Measurements from ENCODE around the gene EIF4G3. TPM values are rescaled to one million over a fixed set of nuclear protein-coding genes. Genes with fewer than 3 reads are reported as not detected.
A peak's percentile ranks its signal among the peaks of the same experiment; 100 is the strongest.
"Not testable (repeated sequence)": the region's sequence is repeated elsewhere in the genome, so short reads cannot be mapped to it uniquely, and the experiment has no call there.

EIF4G3 gene, protein sequence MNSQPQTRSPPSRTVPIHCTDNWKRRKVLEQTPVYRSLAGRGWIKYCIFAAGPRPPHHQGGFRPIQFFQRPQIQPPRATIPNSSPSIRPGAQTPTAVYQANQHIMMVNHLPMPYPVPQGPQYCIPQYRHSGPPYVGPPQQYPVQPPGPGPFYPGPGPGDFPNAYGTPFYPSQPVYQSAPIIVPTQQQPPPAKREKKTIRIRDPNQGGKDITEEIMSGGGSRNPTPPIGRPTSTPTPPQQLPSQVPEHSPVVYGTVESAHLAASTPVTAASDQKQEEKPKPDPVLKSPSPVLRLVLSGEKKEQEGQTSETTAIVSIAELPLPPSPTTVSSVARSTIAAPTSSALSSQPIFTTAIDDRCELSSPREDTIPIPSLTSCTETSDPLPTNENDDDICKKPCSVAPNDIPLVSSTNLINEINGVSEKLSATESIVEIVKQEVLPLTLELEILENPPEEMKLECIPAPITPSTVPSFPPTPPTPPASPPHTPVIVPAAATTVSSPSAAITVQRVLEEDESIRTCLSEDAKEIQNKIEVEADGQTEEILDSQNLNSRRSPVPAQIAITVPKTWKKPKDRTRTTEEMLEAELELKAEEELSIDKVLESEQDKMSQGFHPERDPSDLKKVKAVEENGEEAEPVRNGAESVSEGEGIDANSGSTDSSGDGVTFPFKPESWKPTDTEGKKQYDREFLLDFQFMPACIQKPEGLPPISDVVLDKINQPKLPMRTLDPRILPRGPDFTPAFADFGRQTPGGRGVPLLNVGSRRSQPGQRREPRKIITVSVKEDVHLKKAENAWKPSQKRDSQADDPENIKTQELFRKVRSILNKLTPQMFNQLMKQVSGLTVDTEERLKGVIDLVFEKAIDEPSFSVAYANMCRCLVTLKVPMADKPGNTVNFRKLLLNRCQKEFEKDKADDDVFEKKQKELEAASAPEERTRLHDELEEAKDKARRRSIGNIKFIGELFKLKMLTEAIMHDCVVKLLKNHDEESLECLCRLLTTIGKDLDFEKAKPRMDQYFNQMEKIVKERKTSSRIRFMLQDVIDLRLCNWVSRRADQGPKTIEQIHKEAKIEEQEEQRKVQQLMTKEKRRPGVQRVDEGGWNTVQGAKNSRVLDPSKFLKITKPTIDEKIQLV (N-terminal part only)
- total RNA-seq: 50.5 TPM

- peak; percentile 93 to 95 for DNase-seq (ENCODE audit: low spot score in 2 of 2)
- peak; percentile 79 for FAIRE-seq
Measured at GRCh38 chr1:21176586-21177555, at the start of gene EIF4G3. Gene EIF4G3 (minus strand): TSS chr1:21176897. CDS start chr1:21002742, 174,155 bp downstream.

DNA sequence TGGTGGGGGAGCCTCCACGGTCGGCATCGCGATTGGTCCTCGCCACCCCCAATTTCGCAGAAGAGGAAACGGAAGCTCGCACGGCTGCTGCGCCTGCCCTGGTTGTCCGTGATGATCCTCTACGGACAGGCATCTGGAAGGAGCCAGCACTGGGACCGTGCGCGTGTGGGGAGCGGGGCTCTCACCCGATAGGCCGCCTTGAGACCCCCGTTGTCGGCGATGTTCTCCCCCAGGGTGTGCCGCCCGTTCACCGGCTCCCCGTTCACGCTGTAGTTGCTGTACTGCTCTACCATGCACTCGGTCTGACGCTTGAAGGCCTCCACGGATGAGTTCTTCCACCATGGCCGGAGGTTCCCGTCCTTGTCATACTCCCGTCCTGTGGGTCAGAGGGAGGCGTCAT is 48.4 kb upstream of the EIF4G3 start:
- DNase-seq (ENCODE audit: low spot score in 2 of 2) (no peak), FAIRE-seq (no peak)

GRCh38 chr1:21220815-21221214 is 44.1 kb upstream of the EIF4G3 start:
- peak in 1 of 2 donors; percentile 42 for DNase-seq (ENCODE audit: low spot score in 2 of 2)
- no peak for FAIRE-seq

GRCh38 chr1:21219674-21220073 is 43.0 kb upstream of the EIF4G3 start:
- FAIRE-seq: no peak
- DNase-seq (ENCODE audit: low spot score in 2 of 2): no peak

DNA sequence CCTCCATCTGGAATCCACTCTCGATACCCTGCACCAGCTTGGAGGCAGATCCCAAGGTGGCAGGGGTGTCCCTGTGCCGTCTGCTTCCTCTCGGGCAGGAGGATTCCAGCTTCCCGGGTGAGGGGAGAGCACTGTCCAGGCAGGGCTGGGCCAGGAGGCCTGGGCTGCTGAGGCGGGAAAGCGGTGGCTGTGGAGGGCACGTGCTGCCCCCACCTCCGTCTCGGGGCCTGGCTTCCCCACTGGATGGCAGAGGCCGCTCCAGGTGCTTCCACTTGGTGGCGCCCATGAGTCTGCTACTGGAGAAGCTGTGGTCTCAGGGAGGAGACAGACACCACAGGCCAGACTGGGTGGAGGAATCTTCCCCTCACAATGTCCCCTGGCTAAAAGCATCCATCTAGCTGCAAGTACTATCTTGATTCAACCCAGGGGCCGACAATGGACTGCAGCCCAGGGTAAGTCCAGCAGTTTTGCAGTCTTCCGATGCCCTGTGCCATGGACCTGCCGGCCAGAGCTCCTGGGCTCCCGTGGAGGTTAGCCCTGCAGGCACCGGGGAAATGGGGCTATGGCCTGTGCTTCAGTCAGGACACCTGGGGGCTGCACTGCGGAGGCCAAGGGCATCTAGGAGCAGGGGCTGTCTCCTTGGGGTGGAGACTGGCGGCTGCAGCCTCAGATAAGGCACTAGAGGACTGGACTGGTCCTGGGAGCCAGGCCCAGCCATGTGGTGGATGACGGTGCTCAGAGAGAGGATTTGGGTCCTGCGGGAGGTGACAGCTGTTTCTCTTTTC is 41.3 kb upstream of the EIF4G3 start:
- DNase-seq (ENCODE audit: low spot score in 2 of 2) (no peak), FAIRE-seq (no peak)

GRCh38 chr1:21216835-21217811 is 40.4 kb upstream of the EIF4G3 start:
- FAIRE-seq: no peak
- no peak for DNase-seq (ENCODE audit: low spot score in 2 of 2)

DNA sequence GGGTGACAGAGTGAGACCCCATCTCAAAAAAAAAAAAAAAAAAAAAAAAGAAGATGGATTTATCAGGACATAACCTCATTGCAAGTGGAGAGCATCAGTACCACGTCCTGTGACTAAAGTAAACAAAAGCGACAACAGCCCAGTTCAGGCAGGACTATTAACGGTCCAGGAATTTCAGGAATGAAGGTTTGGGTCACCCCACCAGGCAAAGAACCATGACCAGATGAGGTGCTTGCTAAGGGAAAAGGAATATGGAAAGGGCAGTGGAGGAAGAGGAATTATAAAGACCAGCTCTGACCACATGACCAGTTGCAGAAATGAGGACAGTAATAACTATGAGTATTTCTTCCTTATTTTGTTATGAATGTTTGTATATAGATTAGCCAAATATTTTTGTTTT is 35.4 kb upstream of the EIF4G3 start:
- no peak for DNase-seq (ENCODE audit: low spot score in 2 of 2)
- FAIRE-seq: no peak

- not testable (repeated sequence) for FAIRE-seq; DNase-seq (ENCODE audit: low spot score in 2 of 2)
Measured at GRCh38 chr1:21208137-21208700, 31.5 kb upstream of the EIF4G3 start.

DNA sequence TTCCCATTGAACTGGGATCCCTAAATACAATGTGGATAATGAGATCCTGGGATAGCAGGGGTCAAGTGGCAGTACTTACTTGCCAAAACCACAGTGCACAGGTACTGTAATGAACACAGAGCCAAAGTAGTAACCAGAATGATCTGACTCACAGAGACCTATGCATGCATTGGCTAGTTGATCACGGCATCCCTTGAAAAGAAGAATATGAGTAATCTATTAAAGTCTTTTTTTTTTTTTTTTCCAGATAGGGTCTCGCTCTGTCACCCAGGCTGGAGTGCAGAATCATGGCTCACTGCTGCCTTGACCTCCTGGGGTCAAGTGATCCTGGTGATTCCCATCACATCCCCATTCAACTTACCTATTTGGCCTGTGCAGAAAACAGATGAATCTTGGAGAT is 29.4 kb upstream of the EIF4G3 start:
- DNase-seq (ENCODE audit: low spot score in 2 of 2) (no peak), FAIRE-seq (no peak)

DNA sequence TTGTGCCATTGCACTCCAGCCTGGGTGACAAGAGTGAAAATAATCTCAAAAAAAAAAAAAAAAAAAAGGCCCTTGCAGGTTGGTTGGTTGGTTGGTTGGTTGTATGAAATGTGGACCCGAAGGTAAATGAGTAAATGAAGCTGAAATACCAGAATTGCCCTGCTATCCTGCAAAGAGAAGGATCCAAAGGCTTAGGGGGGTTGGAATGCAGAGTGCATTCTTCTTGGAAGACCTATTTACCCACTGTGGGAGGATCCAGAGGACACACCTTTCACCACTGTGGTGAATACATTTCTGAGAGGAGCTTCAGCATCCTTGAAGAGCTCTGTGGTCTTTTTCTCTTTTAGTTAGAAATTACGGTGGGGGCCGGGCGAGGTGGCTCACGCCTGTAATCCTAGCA is 28.7 kb upstream of the EIF4G3 start:
- FAIRE-seq: no peak
- DNase-seq (ENCODE audit: low spot score in 2 of 2): no peak

- FAIRE-seq (no peak), DNase-seq (ENCODE audit: low spot score in 2 of 2) (no peak)
Measured at GRCh38 chr1:21201650-21202049, 25.0 kb upstream of the EIF4G3 start.

- DNase-seq (ENCODE audit: low spot score in 2 of 2); FAIRE-seq: not testable (repeated sequence)
Measured at GRCh38 chr1:21201238-21201637, 24.5 kb upstream of the EIF4G3 start.

- FAIRE-seq (no peak), DNase-seq (ENCODE audit: low spot score in 2 of 2) (no peak)
Measured at GRCh38 chr1:21200767-21201166, 24.1 kb upstream of the EIF4G3 start.

DNA sequence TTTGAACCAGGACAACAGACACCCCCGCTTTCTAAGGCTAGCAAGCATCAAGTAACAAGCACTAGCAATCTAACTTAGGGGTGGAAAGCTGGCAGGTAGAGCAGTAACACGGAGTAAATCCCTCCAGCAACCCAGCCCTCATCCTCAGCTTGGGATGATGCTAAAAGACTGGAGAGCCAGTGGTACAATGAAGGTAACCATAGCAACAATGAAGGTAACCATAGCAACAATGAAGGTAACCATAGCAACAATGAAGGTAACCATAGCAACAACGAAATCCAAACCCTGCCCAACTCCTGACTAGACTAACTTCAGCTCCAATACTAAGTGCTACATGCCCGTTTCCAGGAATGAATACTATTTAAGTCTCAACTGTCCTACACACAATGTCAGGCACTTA is 22.2 kb upstream of the EIF4G3 start:
- no peak for DNase-seq (ENCODE audit: low spot score in 2 of 2)
- no peak for FAIRE-seq

- DNase-seq (ENCODE audit: low spot score in 2 of 2): no peak
- no peak for FAIRE-seq
Measured at GRCh38 chr1:21192871-21193270, 16.2 kb upstream of the EIF4G3 start.

- DNase-seq (ENCODE audit: low spot score in 2 of 2): no peak
Measured at GRCh38 chr1:21192284-21192683, 15.6 kb upstream of the EIF4G3 start.

GRCh38 chr1:21190771-21191170 is 14.1 kb upstream of the EIF4G3 start:
- not testable (repeated sequence) for DNase-seq (ENCODE audit: low spot score in 2 of 2); FAIRE-seq

More at GRCh38 chr1:21192284-21192683, 15.6 kb upstream of the EIF4G3 start:
- no peak for FAIRE-seq

All from frontal cortex (tissue), 4 donors.